ENCODE measurements around the gene CASKIN1.
"Not testable (repeated sequence)": the region's sequence is repeated elsewhere in the genome, so short reads cannot be mapped to it uniquely, and the experiment has no call there.

The CASKIN1 gene

DNA sequence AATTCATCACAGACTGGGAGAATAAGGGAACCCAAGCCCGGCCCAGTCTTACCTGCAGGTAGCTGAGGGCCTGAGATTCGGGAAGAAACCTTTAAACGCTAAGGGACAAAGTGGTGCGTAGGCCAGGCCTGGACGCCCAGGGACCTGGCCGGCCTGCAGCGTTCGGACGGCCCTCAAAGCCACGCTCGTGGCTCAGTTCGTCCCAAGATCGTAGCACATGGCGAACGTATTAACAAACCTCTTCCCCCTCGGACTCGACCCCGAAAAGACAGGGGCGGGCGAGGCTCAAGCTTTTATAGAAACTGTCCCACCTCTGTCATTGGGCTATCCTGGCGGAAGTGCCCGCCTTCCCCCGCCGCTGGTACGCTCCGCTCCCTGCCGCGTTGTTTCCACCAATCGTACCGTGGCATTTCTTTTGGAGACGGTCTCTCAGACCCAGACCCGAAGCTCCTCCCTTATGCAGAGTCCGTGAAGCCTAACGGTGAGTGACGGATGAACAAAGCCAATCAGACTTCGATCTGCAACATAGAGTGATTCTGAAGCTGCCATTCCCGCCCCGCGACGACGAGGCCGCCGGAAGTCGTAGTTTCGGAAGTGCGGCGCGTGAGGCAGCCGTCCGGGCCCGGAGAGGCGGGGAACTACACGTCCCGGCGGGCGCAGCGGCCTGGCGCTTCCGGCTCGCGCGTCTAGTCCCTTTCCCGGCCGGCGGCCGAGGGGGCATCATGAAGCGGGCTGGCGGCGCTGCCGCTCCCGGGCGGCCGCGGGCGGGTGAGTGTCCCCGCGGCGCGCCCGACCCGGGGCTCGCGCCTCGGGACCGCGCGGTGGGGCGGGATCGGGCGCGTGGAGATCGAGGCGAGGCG lies 41.1 kb downstream of the CASKIN1 start, which contains the start of gene TRAF7:
TSS of gene TRAF7 (plus strand) at position 692 of the 860 bp plus-strand sequence. CDS start 8,139 bp downstream, outside the sequence.
- DNase-seq: peak; percentile 100

DNA sequence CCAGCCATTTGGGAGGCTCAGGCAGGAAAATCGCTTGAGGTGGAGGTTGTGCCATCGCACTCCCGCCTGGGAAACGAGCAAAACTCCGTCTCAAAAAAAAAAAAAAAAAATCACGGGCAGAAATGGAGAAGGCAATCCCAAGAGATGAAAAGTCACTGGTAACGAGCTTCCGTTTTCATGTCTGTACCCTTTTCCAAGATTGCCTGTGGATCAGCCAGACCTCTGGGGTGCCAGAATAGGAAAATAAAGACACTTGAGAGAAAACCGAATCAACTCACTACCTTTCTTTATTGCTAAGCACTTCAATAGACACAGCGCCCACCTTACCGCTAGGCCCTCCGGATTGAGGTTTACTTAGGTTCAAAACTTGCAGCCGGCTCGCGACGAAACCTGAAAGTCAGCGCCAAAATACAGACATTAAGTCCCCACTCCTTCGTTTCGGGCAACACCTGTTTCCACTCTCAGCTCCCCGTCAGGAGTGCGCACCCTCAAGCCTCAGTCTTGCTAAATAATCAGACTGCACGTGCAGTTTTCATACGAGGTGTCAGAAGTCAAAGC lies 41.8 kb downstream of the CASKIN1 start:
- DNase-seq: no peak

DNA sequence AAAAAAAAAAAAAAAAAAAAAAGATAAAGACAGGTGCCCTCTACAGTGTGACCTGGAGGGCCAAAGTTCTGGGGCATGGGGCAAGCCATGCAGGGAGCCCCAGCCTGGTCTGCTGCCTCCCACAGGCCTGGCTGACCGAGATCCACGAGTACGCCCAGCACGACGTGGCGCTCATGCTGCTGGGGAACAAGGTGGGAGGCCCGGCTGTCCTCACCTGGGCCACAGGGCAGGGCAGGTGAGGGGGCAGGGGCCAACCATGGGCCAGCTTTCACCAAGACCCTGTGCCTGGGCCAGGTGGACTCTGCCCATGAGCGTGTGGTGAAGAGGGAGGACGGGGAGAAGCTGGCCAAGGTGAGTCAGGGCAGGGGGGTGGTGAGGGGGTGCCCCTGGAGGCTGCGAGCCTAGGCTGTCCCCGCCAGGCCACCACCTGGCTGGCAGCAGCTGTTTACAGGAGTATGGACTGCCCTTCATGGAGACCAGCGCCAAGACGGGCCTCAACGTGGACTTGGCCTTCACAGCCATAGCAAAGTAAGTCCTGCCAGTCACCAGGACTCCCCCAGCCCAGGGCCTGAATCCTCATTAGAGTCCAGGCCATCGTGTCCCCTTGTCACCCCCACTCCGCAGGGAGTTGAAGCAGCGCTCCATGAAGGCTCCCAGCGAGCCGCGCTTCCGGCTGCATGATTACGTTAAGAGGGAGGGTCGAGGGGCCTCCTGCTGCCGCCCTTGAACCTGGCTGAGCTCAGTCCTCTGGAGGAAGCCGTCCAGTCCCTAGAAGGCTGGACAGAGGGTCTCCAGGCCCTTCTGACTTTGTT lies 43.5 kb downstream of the CASKIN1 start:
- DNase-seq: no peak

DNA sequence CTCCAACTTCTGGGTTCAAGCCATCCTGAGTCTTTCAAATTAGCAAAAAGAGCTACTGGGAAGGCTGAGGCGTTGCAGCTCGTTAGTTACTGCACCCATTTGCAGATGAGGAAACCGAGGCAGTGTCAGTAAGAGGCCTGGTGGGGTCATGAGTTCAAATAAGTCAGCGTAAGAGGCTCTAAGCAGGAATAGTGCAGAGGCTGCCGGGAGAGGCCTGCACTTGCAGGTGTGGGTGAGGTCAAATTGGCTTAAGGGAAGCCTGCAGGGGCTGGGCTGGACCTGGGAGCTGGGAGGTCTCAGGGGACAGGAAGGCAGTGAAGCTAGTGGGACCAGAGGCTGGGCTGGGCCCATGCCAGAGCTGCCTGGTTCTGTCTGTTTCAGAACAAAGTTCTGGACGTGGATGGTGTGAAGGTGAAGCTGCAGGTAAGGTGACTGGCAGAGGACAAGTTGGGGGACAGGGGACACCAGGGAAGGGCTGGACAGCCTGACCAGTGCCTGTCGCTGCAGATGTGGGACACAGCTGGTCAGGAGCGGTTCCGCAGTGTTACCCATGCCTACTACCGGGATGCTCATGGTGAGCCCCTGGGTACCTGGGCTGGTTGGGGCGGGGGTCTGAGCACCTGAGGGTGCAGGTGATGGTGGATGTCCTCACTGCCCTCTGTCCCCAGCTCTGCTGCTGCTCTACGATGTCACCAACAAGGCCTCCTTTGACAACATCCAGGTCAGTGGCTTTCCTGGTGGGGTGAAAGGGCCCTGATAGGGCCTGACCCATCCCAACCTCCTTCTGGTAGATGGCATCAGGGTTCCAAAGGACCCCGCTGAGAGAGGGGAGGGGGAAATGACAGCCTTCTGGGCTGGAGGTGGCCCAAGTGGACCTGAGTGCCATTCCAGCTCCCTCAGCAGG lies 45.0 kb downstream of the CASKIN1 start:
- no peak for DNase-seq

DNA sequence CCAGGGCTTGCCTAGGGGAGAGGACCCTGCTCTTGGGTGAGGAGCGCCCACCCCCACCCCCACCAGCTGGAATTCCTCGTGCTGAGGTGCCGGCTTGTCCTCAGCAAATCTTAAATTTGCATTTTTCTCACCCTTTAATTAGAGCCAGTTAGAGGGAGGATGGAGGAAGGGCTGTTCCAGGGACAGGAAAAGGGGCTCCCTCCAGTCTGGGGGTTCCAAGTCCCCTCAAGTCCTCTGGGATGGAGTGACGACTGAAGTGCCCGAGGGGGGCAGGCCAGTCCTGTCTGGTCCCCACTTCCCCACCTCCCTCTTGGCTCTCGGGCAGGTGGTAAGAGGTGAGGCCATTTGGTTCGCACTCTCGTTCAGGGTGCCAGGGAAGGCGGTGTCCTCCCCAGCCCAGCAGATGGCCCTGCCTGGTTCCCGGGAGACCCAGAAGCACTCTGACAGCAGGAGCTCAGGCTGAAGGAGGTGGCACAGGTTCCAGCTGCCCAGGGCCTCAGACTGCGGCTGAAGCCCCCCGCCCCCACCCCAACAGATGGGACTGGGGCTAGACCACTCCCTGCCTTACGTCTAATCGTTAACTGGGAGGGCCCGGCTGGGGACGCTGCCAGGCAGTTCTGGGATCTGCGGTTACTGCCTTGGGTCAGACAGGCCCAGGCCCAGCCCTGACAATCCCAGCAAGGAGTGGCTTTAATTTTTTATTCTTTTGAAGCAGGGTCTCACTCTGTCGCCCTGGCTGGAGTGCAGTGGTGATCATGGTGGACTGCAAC lies 45.8 kb downstream of the CASKIN1 start:
- DNase-seq: no peak

DNA sequence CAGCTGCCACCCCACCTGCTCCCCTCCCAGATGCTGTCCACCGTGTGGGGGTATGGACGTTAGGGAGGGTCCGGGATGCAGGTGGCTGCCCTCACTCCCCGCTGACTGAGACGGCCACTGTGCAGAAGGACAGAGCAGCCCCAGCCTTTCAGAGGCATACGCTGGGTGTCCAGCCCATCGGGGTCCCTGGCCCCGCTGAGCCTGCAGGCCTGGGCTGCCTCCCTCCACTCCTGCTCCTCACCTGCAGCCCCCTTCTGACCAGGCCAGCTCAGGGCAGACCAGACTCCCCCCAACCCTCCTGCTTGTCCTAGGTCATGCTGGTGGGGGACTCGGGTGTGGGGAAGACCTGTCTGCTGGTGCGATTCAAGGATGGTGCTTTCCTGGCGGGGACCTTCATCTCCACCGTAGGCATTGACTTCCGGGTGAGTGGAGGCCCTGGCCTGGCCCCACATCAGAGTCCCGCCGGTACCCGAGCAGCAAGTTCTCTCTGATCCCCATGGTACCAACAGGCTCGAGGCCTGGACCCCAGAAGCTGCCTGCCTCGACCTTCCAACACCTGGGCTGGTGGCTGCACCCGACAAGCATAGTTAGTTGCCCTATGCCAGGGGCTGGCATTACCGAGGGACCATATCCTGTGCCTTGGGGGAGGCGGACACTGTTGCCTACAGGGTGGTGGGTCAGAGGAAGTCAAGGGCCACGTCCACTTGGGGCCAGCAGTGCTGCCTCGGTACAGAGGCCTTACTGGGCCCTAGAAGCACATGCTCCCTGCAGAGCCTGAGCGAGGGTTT lies 46.6 kb downstream of the CASKIN1 start:
- DNase-seq: no peak

DNA sequence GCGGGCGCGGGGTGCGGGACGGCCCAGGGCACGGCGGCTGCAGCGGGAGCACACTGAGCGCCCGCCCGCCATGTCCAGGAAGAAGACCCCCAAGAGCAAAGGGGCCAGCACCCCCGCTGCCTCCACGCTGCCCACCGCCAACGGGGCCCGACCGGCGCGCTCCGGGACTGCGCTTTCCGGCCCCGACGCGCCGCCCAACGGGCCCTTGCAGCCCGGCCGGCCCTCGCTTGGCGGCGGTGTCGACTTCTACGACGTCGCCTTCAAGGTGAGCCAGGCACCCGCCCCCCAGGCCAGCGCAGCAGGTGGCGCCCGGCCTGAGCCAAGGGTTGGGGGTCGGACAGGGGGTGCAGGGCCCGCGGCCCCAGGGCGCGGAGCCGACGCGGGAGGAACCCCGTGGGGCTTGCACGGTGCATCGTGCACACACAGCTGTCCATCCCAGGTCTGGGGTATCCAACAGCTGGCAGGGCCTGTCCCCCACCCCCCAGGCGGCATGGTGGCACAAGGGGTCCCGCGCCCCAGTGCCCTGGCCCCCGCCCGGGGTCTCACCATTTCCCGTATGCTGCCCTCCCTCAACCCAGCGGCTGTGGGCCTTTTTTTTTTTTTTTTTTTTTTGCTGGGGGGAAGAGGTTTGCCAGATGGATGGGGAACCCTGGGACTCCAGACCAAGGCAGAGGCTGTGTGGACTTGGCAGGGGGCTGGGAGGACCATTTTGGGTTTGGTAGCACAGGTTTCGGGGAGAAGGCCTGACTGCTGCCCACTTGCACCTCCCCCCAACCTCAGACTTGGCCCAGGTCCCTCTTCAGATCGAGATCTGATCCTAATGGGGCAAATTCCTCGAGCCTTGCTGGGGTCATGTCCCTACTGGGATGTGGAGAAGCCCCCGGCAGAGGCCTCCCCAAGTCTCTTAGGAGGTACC lies 47.4 kb downstream of the CASKIN1 start:
- no peak for DNase-seq

DNA sequence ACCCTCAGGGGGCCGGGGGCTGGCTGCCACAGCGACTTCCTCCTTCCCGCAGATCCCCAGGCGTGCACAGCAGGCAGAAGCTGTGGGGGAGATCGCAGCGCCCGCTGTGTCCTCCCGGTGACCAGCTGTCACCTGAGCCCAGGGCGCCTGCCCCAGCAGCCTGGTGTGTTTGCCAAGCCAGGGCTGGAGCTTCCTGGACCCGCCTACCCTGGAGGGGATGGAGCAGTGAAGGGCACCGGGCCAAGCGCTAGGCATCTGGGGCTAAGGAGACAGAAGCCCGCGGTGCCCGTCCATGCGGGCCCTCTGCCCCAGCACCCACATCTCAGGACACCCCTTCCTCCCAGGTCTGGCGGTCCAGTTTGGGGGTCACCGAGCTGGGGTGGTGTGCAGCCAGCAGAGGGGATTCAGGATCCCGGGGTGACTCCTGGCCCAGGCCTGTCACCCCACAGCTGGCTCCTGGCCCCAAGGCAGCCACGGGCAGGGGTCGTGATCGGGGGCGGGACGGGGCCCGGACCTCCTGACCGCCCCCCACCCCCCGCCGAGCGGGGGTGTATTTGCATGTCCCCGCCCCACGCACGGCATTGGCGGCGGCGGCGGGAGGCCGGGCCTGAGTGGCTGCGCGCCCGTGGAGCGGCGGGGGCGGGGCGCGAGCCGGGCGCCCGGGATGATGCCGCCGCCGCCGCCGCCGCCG lies 48.3 kb downstream of the CASKIN1 start, which contains the start of gene RAB26:
TSS of gene RAB26 (plus strand) at position 645 of the 691 bp plus-strand sequence. CDS start 159 bp downstream, outside the sequence.
- DNase-seq: peak; percentile 48

DNA sequence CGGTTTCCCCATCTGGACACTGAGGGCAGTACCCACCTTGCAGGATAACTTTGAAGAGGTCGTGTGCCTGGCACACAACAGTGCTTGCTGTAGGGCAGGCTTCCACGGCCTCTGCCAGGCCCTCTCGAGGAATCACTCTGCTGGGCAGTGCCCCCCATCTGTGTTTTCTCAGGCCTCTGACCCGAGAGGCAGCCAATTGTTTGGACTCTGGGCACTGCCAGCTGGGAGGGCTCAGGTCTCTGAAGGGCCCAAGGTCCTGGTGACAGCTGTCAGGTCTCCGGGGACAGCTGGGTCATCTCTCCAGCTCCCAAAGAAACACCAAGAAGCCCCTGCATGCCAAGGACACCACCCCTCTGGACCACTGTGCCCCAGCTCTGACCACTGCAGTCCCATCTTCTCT lies 49.0 kb downstream of the CASKIN1 start:
- DNase-seq: no peak

DNA sequence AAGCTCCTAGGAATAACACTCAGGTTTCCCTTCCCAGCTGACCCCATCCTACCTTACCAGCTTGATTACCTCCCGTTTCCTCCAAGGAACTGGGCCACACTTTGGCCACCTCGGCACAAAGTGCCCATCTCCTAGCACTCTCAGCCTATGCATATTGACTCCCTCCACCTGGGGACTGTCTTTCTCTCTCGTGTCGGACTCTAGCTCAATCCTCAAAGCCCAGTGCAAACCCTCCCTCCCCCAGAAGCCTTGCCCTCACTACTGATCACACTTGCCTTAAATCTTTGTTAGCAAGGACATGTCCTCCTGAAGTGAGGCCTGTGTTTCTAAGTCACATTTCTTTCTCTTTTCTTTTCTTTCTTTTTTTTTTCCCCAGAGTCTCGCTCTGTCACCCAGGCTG lies 50.6 kb downstream of the CASKIN1 start:
- DNase-seq: no peak

DNA sequence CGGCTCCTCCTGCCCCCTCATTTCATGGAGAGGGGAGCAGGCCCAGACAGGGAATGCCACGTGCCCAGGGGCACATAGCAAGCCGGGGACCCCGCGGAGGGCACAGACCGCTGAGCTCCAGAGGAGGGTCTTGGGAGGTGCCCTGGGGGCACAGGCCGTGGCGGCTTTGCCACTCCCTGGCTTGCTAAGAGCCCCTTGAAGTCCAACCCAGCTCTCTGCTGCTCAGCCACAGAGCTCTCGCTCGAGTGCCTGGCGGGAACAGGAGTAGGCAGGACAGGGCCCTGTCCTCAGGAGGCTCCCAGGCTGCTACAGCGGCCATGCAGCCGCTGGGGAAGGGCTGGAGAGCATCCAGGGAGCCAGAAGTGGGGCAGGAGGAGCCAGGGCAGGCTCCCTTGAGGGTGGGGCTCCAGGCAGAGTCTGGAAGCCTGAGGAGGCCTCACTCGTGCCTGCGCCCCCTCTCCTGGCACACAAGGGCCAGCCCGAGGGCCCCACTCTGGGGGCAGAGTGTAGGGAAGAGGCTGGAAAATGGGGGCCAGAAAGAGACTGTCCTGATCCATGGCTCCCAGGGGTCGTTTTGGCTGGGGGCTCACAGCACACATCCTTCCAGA lies 52.4 kb downstream of the CASKIN1 start:
- DNase-seq: no peak

DNA sequence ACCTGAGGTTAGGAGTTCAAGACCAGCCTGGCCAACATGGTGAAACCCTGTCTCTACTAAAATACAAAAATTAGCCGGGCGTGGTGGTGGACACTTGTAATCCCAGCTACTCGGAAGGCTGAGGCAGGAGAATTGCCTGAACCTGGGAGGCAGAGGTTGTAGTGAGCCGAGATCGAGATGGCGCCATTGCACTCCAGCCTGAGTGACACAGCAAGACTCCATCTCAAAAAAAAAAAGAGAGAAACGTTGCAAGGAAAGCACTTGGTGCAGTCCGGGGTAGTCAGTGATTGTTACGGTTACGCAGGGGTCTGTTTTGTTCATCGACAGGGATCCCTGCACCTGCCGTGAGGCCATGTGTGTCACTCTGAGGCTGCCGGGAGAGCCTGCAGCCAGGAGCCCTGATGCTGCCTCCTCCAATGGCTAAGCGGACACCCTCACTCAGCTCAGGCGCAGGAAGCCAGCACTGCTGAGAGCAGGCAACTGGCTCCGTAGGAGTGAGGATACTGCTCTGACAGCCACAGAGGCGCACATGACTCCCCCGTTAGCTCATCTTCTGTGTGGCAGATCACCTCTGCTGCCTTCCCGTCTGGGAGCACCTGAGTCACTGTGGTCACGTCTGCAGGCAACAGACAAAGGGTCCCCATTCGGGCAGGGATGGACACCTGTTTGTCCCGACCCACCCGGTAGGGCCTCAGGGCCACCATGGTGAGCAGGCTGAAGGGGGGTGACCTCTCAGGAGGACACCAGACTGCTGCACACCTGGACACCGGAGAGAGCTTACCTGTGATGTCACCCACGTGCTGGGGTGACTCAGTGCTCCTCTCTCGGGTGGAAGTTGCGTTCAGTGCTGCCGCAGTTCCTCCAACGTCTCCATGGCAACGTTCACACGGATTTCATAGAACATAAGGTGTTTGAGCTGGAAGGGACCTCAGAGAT lies 53.2 kb downstream of the CASKIN1 start:
- DNase-seq: no peak

DNA sequence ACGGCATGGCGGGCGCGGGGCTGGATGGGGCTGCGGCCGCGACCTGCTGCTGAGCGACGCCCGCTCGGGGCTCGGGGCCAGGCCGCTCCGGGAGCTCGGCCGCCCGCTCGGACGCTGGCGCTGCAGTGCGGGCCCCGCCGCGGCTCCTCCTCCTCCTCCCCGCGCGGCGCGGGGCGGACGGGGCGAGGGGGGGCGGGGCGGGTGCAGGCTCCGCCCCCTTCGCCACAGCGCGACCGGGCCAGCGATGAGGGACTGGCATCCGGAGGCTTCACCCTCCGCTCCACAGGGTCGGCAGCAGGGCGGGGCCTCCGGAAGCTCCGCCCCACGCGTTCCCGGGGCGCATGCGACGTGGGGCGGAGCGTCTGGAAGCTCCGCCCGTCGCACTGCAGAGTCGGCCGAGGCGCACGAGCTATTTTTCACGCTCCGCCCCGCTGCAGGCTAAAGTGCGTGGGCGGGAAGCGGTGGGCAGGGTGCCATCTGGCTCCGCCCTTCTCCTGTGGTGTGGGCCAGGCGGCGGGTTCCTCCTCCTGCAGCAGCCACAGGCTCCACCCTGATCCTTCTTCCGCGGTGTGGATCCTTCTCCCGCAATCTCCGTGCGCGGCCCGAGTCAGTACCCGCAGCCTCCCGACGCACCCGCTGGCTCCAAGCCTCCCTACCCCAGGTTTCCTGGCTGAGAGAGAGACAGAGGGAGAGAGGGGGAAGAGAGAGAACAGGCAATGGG lies 60.5 kb downstream of the CASKIN1 start, which contains the start of gene PKD1:
TSS of gene PKD1 (minus strand) at position 129 of the 721 bp plus-strand sequence. CDS start 209 bp downstream, outside the sequence.
- DNase-seq: peak; percentile 99

DNA sequence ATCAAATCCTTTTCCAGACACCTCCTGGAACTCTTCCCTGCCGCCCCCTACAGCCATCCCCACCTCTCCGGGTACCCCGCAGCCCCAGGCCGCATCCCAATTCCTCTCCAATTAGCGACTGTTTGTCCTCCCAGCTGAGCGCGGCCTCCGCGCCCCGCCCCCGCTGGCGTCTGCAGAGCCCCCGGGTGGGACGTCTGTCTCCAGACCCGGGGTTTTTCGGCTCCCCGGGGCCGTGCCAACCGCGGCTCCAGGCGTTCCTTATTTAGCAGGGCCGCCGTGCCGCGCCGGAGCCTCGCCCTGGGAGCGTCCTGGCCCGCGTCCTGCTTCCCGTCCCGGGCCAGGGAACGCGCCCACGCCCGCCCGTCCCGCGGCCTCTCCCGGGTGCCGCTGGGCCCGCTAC lies 61.3 kb downstream of the CASKIN1 start:
- not testable (repeated sequence) for DNase-seq

DNA sequence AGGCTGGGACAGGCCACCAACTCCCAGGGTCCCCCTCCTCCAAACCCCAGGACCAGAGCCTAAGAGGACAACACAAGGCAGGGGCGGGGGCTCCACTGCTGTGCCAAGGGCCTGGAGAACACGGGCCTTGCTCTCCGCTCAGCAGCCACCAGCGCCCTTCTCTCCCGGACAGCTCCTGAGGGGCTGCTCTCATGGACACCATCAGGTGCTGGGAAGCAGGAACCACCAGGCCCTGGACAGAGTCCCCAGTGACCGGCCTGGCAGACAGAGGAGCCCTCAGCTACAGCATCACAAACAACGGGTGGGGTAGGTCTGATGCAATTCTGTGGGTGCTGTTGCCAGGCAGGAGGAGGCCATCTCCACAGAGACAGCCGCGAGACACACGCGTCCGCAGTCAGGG lies 62.6 kb downstream of the CASKIN1 start:
- DNase-seq: not testable (repeated sequence)

DNA sequence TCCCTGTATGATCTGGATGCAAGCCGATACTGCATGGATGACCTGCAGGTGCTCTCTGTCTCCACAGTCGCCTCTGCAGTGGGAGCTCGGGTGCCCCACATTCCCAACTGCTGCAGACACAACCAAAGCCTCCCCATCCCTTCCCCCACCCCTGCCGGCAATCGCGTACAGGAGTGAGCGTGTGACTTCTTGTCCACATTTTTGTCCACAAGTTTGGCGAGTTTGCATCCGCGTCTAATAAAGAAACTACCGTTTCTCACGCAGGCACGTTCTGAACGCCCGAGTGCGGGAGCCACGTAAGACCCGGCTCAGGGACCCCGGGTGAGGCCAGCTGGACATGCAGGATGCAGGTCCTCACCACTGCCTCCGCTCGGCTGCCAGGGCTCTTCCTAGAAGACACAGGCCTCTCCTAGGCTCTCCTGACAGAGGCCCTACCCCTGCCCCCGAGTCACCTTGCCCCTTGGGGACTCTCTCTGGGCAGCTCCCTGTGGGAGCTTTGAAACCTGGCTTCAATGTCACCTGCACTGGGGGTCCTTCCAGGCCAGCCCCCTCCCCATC lies 66.4 kb downstream of the CASKIN1 start:
- DNase-seq: not testable (repeated sequence)

All from CD4-positive, alpha-beta T cell treated with Interferon gamma for 1 hour (primary cell).